GM21367 (cell line): Measurements from ENCODE around the gene PNKD.

Source experiments
- ATAC-seq: cut with Tn5 transposase; IDR thresholded peaks from one replicate; pipeline ENCODE4 v1.9.1; 2021; ENCODE audit not compliant: unreplicated experiment

Gene PNKD

GRCh38 chr2:218369330-218369729 is 99.0 kb downstream of the PNKD start:
- ATAC-seq = no peak

- ATAC-seq = no peak
These were observed 100.2 kb downstream of the PNKD start for GRCh38 chr2:218370410-218371063.

DNA sequence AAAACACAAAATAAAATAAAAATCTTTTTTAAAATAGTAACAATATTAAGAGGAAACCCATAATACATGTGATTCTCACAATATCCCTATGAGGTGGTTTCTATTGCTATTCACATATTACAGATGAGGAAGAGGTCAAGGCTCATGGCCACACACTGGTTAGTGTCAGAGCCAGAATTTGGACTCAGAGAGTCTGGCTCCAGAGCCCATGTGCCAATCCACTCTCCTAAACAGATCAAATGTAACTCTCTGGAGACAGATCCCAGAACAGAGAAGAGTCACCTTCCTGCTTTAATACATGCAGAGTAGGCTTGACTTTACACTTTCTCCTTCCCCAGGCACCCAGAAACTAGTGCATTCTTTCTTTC is 101.6 kb downstream of the PNKD start:
- ATAC-seq = no peak

- ATAC-seq = no peak
These were observed 104.5 kb downstream of the PNKD start for GRCh38 chr2:218374795-218375194.

DNA sequence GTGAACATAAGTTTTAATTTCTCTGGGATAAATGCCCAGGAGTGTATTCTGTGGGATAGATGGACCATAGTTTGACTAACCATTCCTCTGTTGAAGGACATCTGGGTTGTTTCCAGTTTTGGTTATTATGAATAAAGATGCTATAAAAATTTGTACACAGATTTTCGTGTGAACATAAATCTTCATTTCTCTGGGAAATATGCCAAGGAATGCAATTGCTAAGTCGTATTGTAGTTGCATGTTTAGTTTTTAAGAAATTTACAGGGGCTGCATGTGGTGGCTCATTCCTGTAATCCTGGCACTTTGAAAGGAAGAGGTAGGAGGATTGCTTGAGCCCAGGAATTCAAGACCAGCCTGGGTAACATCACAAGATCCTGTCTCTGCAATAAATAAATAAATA is 104.9 kb downstream of the PNKD start:
- ATAC-seq = no peak

GRCh38 chr2:218378053-218378452 is 107.7 kb downstream of the PNKD start:
- no peak for ATAC-seq

- no peak for ATAC-seq
These were observed 111.6 kb downstream of the PNKD start, which contains the start of gene SLC11A1 for GRCh38 chr2:218381916-218382366. Gene SLC11A1 (plus strand): TSS chr2:218382273. CDS start chr2:218382369, 96 bp downstream.

- no peak for ATAC-seq
These were observed 112.5 kb downstream of the PNKD start for GRCh38 chr2:218382785-218383184.

- no peak for ATAC-seq
These were observed 113.7 kb downstream of the PNKD start for GRCh38 chr2:218383892-218384519.

GRCh38 chr2:218384975-218385374 is 114.7 kb downstream of the PNKD start:
- ATAC-seq = no peak

DNA sequence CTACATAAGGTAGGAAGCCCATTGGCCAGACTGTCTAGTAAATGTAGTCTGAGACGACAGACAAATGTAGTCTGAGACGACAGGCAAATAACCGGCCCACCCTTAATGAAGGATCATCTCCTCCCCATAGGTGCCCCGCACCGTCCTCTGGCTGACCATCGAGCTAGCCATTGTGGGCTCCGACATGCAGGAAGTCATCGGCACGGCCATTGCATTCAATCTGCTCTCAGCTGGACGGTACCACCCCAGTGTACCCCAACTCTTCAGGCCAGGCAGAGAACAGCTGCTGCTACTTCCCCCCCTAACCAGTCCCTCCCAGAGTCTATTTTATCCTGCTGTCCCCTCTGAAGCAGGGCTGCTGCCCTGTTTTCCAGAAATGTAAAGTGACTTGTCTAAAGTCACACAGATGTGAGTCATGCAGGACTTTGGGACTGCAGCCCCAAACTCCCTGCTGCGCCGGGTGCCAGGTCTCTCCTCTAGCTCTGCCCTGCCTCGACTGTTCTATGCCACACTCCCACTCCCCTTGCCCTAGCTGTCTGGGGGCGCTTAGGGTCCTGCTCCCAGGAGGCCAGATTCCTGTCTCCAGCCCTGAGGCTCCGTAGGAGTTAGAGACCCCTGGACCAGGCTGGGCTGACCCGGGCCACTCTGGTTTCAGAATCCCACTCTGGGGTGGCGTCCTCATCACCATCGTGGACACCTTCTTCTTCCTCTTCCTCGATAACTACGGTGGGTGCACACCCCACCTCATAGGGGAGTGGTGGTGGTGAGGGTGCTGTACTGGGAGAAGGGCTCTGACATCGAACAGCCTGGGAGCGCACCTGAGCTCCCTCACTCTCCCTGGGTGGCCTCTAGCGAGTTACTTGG is 116.4 kb downstream of the PNKD start:
- no peak for ATAC-seq

- ATAC-seq = no peak
These were observed 117.3 kb downstream of the PNKD start for GRCh38 chr2:218387369-218388194.

DNA sequence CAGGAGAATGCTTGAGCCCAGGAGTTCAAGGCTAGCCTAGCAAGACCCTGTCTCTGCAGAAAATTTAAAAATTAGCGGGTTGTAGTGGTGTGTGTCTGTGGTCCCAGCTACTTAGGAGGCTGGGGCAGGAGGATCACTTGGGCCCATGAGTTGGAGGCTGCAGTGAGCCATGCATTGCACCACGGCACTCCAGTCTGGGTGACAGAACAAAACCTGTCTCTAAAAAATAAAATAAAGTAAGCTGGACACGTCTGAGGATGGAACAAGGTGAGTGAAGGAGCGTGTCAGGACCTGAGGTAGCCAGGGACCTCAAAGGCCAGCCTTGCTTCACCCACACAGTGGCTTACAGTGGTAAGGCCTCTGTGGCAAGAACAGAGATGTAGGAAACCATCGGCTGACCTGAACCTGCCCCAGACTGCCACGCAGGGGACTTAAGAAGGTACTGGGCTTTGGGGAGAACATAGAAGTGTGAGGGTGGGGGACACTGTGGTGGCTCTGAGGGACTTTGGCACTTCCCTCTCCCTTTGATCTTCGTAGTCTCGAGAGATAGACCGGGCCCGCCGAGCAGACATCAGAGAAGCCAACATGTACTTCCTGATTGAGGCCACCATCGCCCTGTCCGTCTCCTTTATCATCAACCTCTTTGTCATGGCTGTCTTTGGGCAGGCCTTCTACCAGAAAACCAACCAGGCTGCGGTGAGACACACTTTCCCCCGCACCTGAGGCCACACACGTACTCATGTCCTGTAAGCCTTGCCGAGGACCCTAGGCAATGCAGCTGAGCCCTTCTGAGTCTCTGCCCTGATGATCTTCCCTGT is 119.2 kb downstream of the PNKD start:
- ATAC-seq = no peak

GRCh38 chr2:218391202-218391601 is 120.9 kb downstream of the PNKD start:
- no peak for ATAC-seq

DNA sequence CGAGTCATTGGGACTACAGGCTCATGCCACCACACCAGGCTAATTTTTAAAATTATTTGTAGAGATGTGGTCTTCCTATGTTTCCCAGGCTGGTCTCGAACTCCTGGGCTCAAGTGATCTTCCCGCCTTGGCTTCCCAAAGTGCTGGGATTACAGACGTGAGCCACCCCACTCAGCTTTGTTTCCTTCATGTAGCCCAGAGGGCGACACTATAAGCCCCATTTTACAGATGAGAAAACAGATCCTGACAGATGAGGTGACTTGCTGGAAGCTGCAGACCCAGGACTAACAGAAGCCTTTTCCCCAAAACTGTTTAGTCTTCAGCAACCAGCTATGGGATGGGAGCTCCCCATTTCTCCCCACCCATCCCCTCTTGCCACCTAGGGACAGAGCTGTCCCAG is 122.1 kb downstream of the PNKD start:
- no peak for ATAC-seq

- ATAC-seq = no peak
These were observed 122.7 kb downstream of the PNKD start for GRCh38 chr2:218392891-218393462.

- ATAC-seq = no peak
These were observed 123.5 kb downstream of the PNKD start for GRCh38 chr2:218393750-218394290.

DNA sequence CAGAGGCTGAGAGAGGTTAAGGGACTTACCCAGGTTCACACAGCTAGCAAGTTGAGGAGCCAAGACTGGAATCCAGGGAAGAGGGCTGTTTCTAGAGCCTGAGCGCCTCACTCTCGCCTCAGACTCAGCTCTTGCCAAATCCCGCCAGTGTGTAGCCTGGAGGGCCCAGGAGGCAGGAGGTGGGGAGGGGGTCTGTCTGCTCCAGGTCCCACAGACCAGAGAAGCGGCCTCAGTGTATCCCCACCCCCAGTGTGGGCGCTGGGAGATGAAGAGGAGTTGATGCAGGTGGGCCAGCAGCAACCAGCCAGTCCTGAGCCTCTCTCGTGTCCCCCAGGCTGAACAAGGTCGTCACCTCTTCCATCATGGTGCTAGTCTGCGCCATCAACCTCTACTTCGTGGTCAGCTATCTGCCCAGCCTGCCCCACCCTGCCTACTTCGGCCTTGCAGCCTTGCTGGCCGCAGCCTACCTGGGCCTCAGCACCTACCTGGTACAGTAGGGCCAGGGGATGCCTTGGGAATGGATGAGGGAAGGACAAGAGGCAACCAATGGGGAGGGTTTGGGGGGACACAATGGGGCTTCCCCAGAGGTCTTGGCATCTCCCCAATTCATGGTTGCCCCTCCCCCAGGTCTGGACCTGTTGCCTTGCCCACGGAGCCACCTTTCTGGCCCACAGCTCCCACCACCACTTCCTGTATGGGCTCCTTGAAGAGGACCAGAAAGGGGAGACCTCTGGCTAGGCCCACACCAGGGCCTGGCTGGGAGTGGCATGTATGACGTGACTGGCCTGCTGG is 124.2 kb downstream of the PNKD start:
- no peak for ATAC-seq

- no peak for ATAC-seq
These were observed 124.7 kb downstream of the PNKD start for GRCh38 chr2:218395090-218395444.
